Activated T-cell treated with anti-CD3 and anti-CD28 coated beads for 48 hours (primary cell): Measurements from ENCODE around the gene ADGRA1.

Source experiments
- DNase-seq: peaks from one replicate; pipeline ENCODE4 v3.0.0-alpha.2; 2020; ENCODE audit warnings: low read depth

Gene ADGRA1

DNA sequence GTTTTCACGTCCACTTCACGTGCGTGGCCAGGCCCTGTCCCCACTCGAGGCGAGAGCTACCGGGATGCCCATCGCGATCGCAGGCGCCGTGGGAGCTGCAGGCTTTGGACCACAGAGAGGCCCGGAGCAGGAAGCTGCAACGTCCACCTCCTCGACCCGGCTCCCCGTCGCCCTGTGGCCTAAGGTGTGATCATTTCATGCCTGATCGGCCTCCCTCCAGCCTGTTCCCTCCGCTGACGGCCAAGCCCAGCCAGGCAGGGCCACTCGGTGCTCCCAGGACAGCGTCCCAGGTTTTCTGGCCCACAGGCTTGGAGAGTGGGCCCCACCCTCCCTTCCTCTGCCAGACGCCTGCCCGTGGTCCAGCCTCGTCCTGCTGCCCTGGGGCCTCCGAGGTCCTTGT, 91.9 kb downstream of the ADGRA1 start:
- no peak for DNase-seq

DNA sequence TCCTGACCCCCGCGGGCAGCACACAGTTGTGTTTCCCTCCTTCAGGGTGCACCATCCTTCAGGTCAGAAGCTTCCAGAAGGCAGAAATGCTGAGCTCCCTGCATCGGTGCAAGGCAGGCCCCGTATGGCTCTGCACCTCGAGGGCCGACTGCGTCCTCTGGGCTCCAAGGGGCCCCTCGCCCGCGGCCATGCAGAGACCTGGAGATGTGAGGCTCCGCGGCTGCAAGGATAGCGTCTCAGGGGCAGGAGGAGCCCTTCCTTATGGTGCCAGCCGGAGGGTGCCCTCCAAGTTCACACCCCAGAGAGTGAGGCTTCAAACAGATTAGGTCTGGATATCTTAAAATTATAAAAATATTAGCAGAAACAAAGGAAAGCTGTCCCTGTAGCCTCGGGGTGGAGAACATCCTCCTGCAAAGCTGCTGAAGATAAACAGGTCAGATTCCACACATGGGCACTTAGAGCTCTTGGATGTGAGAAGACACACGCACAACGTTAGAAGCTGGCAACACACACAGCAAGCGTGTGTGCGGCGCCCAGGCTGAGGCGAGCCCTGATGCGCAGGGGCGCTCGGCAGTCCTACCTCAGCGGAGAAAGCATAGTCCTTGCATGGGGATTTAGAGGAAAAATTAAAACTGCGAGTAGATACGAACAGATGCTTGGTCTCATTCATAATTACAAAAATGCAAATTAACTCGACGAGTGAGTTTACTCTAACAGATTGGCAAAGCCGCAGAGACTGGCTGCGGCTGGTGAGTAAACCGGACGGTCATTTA, 92.7 kb downstream of the ADGRA1 start:
- DNase-seq: no peak

DNA sequence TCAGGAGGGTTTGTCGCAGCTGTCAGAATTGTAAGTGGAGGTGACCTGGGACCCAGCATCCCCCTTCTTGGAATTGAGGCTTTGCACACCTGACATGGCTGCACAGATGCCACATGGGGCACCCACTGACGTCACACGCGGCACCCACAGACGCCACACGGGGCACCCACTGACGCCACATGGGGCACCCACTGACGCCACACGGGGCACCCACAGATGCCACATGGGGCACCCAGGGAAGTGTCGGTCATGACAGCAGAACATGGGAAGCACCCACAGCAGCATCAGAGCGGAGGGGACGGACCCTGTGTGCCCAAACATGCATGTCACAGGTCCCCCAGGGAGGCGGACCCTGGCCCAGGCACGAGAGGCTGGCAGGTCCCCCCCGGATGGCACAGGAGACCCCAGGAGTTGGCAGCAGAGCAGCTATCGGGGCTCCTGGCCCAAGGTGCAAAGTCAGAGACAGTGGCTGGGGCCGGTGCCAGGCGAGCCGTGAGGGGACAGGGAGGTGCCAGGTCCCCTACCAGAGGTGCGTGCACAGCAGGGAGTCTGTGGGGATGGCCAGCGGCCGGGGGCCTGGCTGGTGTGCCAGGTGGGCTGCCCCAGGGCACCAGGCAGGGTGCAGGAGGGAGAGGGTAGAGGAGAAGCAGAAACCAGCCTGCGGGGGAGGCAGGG, 93.4 kb downstream of the ADGRA1 start:
- DNase-seq: no peak
